Mesenteric fat pad (tissue), 1 donor: ENCODE results near the gene TM4SF4. TPM values are rescaled to one million over a fixed set of nuclear protein-coding genes. Genes with fewer than 3 reads are reported as not detected.

Source experiments
- DNase-seq: peaks from one replicate; pipeline ENCODE4 v3.0.0-alpha.2; 2020; ENCODE audit warnings: low spot score
- total RNA-seq: library from RNA; stranded (reverse); fragmentation: NEBNext Ultra II Directional; extraction: Animal tissue kit (Norgen Biotek cat#: 25700); gene quantifications from one replicate; pipeline ENCODE4 v1.2.1, GENCODE V29; 2021
- donor health status: DM: yes; HTN: yes; CAD: no.

TM4SF4 gene
- total RNA-seq, 1 donor from 2014 or later = 1.7 TPM

DNA sequence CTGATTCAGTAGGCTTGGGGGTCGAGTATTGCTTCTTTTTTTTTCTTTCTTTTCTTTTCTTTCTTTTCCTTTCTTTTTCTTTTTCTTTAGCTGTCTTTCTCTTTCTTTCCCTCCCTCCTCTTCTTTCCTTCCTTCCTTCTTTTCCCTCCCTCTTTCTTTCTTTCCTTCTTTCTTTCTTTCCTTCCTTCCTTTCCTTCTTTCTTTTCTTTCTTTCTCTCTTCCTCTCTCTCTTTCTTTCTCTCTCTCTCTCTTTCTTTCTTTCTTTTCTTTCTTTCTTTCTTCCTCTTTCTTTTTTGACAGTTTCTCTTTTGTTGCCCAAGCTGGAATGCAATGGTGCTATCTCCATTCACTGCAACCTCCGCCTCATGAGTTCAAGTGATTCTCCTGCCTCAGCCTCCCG lies 36.0 kb downstream of the TM4SF4 start:
- DNase-seq = no peak

DNA sequence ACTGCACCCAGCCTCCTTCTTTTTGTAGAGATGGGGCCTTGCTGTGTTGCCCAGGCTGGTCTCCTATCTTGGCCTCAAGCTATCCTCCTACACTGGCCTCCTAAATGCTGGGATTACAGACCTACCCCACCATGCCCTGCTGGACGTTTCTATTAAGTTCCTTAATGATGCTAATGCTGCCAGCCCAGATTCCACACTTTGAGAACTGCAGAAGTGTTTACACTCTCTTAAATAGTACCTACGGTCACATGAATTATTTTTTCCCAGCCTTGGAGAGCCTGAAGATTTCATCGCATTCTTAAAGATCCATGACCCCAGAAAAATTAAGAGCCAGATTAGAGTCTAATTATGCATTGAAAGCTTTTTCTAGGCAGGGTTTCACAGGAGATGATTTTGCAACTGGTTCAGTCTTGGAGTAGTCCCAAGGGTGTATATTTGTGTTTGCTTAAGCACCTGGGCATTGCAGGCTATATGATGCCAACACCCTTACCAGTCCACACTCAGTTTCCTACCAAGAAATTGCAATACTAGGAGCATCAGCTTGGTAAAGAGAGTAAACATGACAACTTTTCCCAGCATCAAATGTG lies 36.6 kb downstream of the TM4SF4 start:
- no peak for DNase-seq

DNA sequence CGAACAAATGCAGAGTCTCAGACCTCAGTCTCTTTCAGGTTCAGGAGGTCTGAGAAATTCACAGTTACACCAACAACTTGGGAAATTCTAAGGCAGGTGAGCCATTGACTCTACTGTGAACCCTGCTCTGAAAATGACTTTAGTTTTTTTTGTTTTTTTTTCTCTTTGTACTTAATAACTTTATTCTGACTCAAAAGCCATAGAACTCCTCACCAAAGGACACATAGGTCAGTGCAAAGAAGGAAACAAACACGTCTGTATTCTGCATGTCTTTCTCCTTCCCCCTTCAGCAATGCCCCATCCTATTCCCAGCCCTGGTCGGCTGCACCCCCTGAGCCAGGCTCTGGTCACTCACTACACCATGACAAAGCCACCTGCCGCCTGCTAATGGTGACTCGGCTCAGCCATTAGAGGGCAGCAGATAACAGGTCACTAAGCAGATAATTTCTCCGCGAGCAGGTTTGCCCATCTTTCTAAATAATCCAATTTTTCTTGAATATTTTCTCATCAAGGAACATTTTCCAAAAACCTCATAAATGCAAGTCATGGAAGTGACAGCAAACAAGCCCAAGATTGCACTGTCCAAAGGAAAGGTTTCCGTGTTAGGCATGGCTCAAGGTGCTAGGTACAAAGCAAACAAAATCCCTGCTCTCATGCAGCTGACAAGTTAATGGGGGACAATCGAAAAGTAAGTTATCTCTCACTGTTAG lies 37.7 kb downstream of the TM4SF4 start:
- DNase-seq = no peak

DNA sequence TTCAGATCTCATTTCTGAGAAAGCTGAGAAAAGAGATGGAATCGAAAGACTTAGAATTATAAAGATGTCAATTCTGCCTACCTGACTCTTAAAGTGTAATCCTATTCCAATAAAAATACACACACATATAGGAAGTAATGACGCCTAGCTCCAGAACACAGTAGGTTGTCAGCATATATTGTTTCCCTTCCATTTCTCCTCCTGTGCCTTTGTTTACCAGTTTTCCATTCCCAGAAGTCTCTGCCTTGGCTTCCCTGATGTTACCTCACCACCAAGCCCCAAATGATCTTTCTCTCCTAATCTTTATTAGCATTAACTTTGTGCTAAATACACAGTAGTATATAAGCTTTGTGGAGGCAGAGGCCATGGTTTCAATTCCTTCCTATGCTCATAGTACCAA lies 40.0 kb downstream of the TM4SF4 start:
- no peak for DNase-seq

DNA sequence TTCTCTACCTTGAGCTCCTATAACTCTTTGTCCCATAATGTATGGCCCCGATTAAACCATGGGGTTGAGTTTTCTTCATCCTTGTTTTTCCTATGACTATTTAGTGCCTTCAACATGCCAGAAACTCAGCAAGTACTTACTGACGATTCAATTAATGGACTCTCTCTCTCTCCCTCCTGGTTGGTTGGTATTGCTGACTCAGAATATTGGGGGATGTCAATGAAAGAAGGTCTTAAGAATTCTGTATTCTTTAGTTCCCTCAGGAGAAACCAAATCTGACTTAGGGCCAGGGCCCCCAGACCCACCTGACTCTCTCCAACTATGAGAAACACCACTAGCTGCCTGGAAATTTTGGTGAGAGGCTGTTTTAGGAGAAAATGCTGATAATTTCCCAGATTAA lies 40.8 kb downstream of the TM4SF4 start:
- DNase-seq = no peak

DNA sequence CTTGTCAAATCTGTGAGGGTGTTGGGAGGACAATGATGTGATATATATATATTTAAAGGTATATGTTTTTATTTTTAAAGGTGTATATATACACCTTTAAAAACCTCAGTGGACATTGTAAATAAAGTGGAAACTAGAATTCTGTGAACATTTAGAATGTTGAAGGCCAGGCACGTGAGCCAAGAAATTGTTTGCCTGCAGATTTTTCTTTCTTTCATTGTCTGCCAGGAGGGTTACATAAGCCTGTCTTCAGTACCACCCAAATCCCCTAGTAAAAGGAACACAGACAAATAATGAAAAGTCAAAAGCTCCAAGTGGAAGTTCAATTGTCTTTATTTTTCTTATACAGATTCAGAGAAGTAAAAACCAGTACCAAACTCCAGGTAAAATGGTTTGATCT lies 42.4 kb downstream of the TM4SF4 start:
- no peak for DNase-seq

DNA sequence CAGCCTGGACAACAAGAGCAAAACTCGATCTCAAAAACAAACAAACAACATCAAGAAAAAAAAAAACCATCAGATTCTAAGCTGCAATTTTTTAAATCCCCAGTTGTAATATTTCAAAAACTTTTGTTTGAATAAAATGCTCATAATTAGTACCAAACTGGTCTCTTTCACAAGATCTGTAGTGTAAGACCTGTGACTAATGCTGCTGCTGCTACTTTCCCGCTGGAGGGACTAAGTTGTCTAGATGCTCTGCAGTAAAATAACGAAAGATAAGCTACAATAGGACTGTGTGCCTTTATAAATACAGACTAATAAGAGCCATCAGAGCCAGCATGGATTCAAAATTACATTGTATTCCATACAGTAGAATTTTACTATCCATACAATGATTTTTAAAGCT lies 45.4 kb downstream of the TM4SF4 start:
- DNase-seq = no peak

DNA sequence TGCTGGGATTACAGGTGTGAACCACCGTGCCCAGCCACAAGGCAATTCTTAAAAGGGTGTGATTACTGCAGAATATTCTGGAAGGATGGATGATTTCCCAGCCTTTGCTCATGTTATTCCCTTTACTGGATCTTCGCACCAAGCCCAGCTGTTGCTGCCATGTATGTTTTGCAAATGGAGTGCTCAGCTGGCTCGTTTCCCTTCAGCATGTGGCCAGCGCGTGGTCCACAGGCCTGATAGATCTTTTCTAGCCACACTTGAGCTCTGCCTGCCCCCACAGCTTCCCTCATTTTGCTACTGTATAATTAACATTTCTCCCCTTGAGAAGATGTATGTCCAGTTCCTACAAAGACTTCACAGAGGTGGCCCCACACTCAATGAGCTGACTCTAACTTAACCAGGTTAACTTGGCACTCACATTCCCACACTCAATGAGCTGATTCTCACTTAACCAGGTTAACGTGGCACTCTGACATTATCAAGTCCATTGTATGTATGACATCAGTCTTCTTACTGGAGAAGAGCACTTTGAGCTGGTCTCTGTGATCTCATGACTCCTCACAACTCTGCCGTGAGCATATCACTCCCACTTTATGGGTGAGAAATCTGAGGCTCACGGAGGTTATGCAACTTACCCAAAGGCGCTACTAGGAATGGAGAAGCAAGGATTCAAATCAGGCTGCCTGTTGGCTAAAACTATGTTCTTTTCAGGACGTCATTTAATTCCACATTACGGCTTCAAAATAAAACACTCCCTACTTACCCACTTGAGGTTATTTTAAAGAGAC lies 49.2 kb downstream of the TM4SF4 start:
- DNase-seq = no peak

DNA sequence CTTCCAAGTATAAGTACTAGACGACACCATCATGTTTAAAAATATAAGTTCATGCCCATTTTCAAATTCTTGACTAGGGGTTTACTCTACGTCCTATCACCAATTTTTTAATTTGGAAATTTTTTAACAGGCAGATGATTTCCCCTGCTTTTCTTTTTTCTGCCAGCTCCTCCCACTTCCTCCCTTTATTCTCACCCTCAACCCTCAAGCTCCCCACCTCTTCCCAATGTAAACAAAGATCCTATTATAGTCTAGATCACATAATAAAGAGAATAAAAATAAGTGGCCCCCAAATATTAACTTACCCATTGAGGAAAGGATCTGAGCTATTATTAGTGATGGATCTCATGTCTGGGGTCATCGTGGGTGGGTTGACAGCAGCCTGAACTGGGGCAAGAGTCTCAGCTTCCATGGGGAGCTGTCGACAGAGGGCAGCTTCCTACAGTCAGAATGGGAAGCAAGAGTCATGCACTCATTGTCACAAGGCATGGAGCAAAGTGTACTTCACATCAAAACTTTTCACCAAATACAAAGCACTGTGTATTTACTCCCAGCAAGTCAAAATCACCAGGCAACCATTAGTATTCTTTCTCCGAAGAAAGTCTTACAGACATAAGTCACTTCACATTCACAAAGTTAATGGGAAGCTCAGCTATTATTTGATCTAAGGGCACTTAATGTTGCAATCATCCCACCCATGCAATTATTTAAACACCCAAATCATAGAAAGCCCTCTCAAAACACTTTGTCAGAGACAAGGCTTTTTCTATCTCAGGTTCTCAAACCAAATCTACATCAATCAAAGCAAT lies 53.2 kb downstream of the TM4SF4 start:
- no peak for DNase-seq

DNA sequence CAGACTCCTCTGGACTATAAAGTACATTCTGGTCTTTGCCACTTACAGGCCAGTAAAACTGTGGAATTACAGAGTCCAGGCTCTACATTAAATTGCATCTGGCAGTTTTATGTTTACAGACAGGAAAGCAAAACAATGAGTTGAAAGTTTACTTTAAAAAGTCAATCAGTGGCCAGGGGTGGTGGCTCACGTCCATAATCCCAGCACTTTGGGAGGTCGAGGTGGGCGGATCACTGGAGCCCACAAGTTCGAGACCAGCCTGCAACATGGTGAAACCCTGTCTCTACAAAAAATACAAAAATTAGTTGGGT lies 53.8 kb downstream of the TM4SF4 start:
- no peak for DNase-seq

DNA sequence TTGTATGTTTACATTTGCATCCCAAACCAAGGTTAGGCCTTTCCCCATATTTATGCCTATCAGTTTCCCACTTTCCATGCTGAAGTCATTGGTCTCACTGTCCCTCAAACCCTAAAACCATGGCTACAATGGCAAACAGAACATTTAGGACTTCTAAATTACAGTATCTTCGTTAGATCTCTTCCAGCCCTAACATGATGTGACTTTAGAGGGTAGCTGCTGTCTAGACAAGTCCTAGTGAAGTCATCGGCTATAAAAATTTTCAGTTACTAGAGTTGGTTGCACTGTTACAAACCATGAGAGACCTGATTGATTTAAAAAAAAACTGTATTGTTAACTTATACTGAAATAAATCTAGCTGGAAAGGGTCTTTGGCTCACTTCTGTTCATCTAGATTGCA lies 54.6 kb downstream of the TM4SF4 start:
- no peak for DNase-seq

DNA sequence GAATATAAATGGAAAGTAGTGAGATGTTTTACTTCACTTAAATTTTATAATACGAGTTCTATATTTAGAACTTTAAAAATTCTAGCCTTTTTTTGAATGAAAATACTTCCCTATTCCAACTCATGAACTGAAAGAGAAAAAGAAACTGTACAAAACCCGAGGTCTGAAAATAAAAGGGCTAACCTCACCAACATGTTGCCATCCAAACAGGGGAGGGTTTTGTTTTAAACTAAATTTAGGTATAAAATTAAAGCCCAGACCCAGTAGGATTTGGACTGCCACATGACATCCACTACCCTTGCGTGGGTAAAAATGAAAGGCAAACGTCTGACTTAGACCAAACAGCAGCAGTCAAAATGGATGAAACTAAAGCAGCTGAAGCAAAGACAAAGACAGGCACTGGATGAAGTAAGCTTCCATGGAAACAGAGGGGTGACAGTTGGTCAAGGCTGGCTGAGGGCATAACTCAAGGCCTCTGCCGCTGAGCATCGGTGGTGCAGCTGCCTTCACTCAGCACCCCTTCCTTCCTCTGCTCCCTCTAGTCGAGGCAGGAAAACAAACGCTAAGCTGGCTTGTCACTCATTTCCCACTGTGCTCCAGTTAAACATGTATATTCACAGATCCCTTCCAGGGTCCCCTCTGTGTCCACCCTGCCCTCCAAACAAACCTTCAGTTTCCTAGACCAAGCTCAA lies 58.1 kb downstream of the TM4SF4 start:
- no peak for DNase-seq

DNA sequence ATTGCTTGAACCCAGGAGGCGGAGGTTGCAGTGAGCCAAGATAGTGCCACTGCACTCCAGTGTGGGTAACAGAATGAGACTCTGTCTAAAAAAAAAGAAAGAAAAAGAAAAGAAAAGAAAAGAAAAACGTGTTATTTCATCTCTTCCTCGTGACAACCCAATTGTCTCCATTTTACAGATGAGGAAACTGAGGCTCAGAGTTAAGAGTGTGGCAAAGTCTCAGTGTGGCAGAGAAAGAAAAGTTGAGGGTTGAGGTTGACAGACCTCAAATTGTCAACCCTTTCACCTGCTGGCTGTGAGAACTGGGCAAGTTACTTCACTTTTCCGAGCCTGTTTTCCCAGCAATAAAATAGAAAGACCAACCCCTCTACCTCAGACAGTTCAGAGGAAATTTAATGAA lies 59.6 kb downstream of the TM4SF4 start:
- no peak for DNase-seq

DNA sequence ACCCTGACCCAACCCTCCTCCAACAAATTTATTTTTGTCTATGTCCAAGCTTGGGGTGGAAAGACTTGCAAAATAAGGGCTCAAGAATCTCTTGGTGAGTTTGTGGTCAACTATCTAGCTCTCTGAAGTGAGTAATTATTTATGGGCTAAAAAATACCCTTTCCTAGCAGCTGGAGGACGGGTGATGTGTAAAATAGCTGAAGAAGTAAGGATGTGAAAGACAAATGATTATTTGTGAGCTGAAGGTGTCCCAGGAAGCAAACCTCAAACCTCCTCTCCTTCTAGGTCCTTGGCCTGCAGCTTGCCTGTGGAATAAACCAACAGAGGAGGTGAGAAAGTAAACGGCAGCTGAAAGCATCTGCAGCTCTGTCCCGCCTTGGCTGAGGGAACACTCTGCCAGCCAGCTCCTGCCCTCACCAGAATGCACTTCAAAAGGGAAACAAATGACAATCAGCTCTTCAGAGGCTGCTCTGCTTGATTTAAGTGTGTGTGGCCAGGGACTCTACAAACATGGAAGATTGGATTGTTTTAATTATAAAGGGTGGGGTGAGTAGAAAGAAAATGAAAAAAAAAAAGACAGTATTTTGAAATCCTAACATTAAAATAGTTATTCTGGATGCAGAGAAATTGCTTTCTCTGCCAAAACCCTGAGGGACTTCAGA lies 60.3 kb downstream of the TM4SF4 start:
- DNase-seq = no peak

DNA sequence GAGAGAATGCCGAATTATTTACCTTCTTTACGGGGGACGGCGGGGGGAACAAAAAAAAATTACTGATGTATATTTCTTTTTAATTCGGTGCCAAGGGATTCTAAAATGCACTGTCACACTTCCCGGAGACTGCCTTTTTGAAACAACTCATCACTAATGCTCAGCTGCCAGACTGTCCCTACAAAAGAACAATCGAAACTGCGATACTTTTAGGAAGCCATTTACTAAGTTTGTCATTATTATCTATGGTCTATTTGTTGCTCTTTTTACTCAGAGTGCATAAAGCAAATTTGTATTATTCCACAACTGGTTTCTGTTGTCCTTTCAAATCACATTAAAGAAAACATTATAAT lies 60.8 kb downstream of the TM4SF4 start:
- DNase-seq = no peak

DNA sequence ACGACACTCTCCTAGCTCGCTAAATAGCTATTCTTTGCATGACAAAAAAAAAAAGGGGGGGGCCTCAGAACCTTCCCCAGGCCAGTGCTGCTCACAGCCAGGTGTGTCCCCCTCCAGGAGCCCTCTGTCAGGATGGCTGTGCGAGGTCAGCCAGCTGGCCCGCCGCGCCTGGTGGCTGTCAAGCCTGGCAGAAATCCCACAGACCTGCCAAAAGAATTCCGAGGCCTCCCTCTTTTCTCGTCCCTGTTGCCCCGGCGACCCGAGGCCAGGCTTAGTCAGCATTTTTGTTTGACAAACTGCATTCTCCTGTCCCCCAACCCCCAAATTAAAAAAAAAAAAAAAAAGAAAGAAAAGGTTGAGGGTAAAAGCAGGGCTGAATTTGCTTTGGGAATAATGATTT lies 61.9 kb downstream of the TM4SF4 start:
- no peak for DNase-seq

DNA sequence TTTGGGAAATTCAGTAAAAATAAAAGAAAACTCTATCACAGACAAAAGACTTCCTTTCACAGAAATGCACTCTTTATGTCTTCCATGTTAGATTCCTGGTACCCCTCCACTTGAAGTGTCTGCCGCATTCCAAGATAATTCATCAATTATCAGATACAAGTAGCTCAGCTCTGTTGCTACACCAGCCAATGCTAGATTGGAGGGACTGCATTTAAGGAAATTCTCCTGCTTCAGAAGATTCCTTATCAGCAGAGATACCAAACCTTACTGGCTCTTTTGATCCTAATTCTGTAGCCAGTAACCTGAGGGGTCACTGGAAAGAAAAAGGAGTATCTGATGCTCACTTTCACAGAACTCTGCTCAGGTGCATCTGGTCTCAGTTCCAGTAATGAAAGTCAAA lies 63.9 kb downstream of the TM4SF4 start:
- no peak for DNase-seq

DNA sequence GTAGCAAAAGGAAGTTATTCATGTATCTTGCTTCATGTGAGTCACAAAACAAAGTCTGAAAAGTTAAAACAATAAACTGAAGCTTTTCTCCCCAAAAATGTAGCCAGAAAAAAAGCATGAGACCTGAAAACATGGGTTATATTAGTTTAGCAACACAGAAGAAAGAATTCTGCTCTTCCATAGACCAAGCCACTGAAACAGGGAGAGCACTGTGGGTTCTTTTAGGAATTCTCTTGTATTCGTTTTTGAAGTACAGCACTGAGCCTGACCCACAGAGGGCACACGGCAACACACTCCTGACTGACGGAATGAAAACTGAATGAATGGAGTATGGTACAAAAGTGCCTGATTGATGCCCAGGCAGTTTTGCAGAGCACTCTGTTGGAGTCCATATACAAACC lies 66.6 kb downstream of the TM4SF4 start:
- no peak for DNase-seq

DNA sequence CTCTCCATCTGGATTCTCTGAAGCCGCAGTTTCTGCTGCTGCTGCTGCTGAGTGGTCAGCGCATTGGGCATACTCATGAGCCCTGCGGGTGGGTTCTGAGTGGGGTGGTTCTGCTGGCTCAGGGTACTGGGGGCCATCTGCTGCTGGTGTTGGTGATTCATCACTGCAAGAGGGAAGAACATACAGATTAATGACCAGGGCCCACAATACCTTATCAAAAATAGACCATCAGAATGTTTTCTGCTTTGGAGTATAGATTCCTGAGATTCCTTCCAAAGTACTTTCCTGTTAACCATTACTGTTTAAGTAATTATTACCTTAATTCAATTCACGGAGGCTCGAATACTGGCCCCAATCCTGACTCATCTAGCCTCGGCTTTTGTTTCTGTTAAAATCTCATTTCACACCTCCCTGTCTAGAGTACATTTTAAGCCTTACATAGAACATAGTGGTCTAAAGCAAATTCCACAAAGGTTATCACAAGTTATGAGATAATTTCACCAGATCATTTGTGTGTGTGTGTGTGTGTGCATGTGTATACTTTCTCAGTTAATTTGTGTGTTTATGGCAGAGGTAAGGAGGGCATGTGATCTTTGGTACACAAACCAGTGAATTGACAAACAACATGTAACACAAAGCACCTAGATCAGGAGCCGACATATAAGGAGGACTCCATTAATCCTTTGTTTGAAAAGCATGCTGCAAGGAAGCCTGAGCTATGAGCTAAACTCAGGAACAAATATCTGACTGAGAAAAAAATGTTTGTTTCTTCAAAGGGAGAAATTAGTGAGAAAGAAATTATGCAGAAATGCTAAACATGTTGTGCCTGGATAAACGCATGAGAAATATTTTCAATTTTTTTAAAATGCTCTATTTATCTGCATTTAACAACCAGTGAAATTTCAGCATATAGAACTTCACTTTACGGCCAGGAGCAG lies 68.1 kb downstream of the TM4SF4 start:
- DNase-seq = no peak

DNA sequence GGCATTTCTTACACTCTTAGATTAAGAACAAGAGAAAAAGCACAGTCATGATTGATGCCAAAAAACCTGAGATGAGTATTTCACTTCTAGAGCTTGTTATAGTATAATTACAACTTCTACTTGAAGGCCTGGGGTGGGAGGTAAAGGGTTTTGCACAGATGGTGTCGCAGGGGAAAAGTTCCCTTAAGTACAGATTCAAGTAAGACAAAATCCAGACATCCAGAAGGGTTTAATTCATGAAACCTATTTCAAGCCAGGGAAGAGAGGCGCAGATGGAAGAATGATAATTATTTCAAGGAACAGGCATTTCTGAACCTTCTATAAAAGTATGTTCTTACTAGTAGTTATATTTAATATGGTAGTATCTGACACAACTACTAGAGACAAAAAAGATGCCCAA lies 70.6 kb downstream of the TM4SF4 start:
- DNase-seq = no peak
